ENCODE measurements around the gene RSAD1.
"Not testable (repeated sequence)": the region's sequence is repeated elsewhere in the genome, so short reads cannot be mapped to it uniquely, and the experiment has no call there.

DNA sequence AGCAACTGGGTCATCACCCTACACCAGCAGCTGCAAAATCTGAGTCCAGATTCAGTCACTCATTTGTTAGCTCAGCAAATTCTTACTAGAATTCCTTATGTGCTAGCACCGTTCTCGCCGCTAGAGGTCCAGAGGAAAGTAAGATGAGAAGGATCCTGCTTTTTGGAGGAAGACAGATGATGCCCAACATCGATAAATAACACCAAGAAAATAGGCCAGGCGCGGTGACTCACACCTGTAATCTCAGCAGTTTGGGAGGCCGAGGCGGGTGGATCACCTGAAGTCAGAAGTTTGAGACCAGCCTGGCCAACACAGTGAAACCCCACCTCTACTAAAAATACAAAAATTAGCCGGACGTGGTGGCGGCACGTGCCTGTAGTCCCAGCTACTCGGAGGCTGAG is 5.9 kb upstream of the RSAD1 start:
- TF ChIP-seq EZH2 (IDR thresholded peaks at IDR 0.05; ENCODE audit: borderline replicate concordance, low read depth, low read length, severe bottlenecking) = not testable (repeated sequence)
- TF ChIP-seq, protein P1, sequence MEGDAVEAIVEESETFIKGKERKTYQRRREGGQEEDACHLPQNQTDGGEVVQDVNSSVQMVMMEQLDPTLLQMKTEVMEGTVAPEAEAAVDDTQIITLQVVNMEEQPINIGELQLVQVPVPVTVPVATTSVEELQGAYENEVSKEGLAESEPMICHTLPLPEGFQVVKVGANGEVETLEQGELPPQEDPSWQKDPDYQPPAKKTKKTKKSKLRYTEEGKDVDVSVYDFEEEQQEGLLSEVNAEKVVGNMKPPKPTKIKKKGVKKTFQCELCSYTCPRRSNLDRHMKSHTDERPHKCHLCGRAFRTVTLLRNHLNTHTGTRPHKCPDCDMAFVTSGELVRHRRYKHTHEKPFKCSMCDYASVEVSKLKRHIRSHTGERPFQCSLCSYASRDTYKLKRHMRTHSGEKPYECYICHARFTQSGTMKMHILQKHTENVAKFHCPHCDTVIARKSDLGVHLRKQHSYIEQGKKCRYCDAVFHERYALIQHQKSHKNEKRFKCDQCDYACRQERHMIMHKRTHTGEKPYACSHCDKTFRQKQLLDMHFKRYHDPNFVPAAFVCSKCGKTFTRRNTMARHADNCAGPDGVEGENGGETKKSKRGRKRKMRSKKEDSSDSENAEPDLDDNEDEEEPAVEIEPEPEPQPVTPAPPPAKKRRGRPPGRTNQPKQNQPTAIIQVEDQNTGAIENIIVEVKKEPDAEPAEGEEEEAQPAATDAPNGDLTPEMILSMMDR (IDR thresholded peaks at IDR 0.05; ENCODE audit: borderline replicate concordance, extremely low read depth, low read length, poor library complexity, severe bottlenecking) = not testable (repeated sequence)
